ENCODE results near the gene VPS52.

Gene VPS52

GRCh38 chr6:33208091-33208967 is 63.3 kb downstream of the VPS52 start, which contains the start of gene RING1:
Gene RING1, plus strand, starts transcription at chr6:33208500. Its CDS starts 323 bp downstream, at chr6:33208823.
- peak; percentile 83 for DNase-seq

GRCh38 chr6:33207552-33208090 is 64.1 kb downstream of the VPS52 start:
- peak; percentile 54 for DNase-seq

GRCh38 chr6:33206864-33207551 is 64.7 kb downstream of the VPS52 start:
- DNase-seq: peak; percentile 73

GRCh38 chr6:33206027-33206863 is 65.4 kb downstream of the VPS52 start:
- DNase-seq: peak; percentile 59

- peak; percentile 37 for DNase-seq
Measured at GRCh38 chr6:33205191-33206026, 66.3 kb downstream of the VPS52 start.

- peak; percentile 93 for DNase-seq
Measured at GRCh38 chr6:33204415-33205190, 67.1 kb downstream of the VPS52 start, which contains the start of gene HSD17B8. Gene HSD17B8, plus strand, starts transcription at chr6:33204655. Its CDS starts 14 bp downstream, at chr6:33204669.

GRCh38 chr6:33204165-33204414 is 67.6 kb downstream of the VPS52 start:
- no peak for DNase-seq

- no peak for DNase-seq
Measured at GRCh38 chr6:33203443-33204164, 68.1 kb downstream of the VPS52 start.

GRCh38 chr6:33202799-33203198 is 68.9 kb downstream of the VPS52 start:
- no peak for DNase-seq

- DNase-seq: no peak
Measured at GRCh38 chr6:33201935-33202334, 69.7 kb downstream of the VPS52 start.

GRCh38 chr6:33201147-33201545 is 70.5 kb downstream of the VPS52 start:
- no peak for DNase-seq

All from fibroblast of skin of scalp (primary cell).